Measurements from ENCODE around the gene FTSJ1. TPM values are rescaled to one million over a fixed set of nuclear protein-coding genes. Genes with fewer than 3 reads are reported as not detected.

The FTSJ1 gene
- total and polyA plus RNA-seq, 7 donors: 14.5 to 48.4 (median 26.7) TPM

GRCh38 chrX:48472851-48473703 is 2.9 kb upstream of the FTSJ1 start:
- Histone ChIP-seq H3K27me3 (ENCODE audit: insufficient read depth in 3 of 3, low read length in 2 of 3) (no peaks in the 10 kb centered on the region), H3K4me3 (no peak overlapping the region), H3K9me3 (no peaks in the 10 kb centered on the region), H3K36me3 (ENCODE audit: insufficient read depth in 1 of 2, low read depth in 1 of 2) (no peaks in the 10 kb centered on the region), H3K27ac (no peak overlapping the region), H3K4me1 (no peaks in the 10 kb centered on the region)
- 45 to 52% (median 52%) methylated on average over 12 of the region's 12 CpGs for WGBS, 3 donors
- DNase-seq (no peak), ATAC-seq (no peak)
- intact Hi-C loops (cut with DNase I): loop anchor here in 1 of 2 donors (10.0 kb wide), 1 partner anchor 398 kb away; the partner anchor contains the start of gene ZNF630
- no peak for TF ChIP-seq CTCF (IDR thresholded peaks at IDR 0.05)

GRCh38 chrX:48473704-48473990 is 2.4 kb upstream of the FTSJ1 start:
- DNase-seq (no peak), ATAC-seq (no peak)
- no peaks in the 10 kb centered on the region for H3K4me1 ChIP-seq
- no peaks in the 10 kb centered on the region for H3K36me3 ChIP-seq (ENCODE audit: insufficient read depth in 1 of 2, low read depth in 1 of 2)
- TF ChIP-seq CTCF (IDR thresholded peaks at IDR 0.05): no peak
- 71 to 82% (median 78%) methylated on average over 6 to 9 of the region's 9 CpGs for WGBS, 3 donors
- intact Hi-C loops (cut with DNase I): loop anchor here in 1 of 2 donors (10.0 kb wide), 1 partner anchor 399 kb away; the partner anchor contains the start of gene ZNF630
- H3K9me3 ChIP-seq: no peaks in the 10 kb centered on the region
- H3K27ac ChIP-seq: no peak overlapping the region
- no peak overlapping the region for H3K4me3 ChIP-seq
- H3K27me3 ChIP-seq (ENCODE audit: insufficient read depth in 3 of 3, low read length in 2 of 3): no peaks in the 10 kb centered on the region

- no peak for TF ChIP-seq CTCF (IDR thresholded peaks at IDR 0.05)
- intact Hi-C loops (cut with DNase I): loop anchor here in 1 of 2 donors (10.0 kb wide), 1 partner anchor 399 kb away; the partner anchor contains the start of gene ZNF630
These were observed 1.9 kb upstream of the FTSJ1 start for GRCh38 chrX:48474127-48474526.

GRCh38 chrX:48474581-48474980 is 1.4 kb upstream of the FTSJ1 start:
- no peak overlapping the region for H3K27ac ChIP-seq
- ATAC-seq: no peak
- 68 to 76% (median 72%) methylated on average over 6 of the region's 6 CpGs for WGBS, 3 donors
- DNase-seq: no peak
- no peaks in the 10 kb centered on the region for H3K9me3 ChIP-seq
- H3K36me3 ChIP-seq (ENCODE audit: insufficient read depth in 1 of 2, low read depth in 1 of 2): no peaks in the 10 kb centered on the region
- H3K4me1 ChIP-seq: no peaks in the 10 kb centered on the region
- H3K27me3 ChIP-seq (ENCODE audit: insufficient read depth in 3 of 3, low read length in 2 of 3): no peaks in the 10 kb centered on the region
- intact Hi-C loops (cut with DNase I): loop anchor here in 1 of 2 donors (10.0 kb wide), 1 partner anchor 400 kb away; the partner anchor contains the start of gene ZNF630
- no peak overlapping the region for H3K4me3 ChIP-seq
- no peak for TF ChIP-seq CTCF (IDR thresholded peaks at IDR 0.05)

More at GRCh38 chrX:48474127-48474526, 1.9 kb upstream of the FTSJ1 start:
- H3K4me1 ChIP-seq: no peaks in the 10 kb centered on the region
- no peak overlapping the region for H3K4me3 ChIP-seq
- no peaks in the 10 kb centered on the region for H3K36me3 ChIP-seq (ENCODE audit: insufficient read depth in 1 of 2, low read depth in 1 of 2)
- DNase-seq (no peak), ATAC-seq (no peak)
- H3K27me3 ChIP-seq (ENCODE audit: insufficient read depth in 3 of 3, low read length in 2 of 3): no peaks in the 10 kb centered on the region
- 79 to 93% (median 83%) methylated on average over 6 to 10 of the region's 10 CpGs for WGBS, 3 donors
- H3K27ac ChIP-seq: no peak overlapping the region
- no peaks in the 10 kb centered on the region for H3K9me3 ChIP-seq
